Ovary (tissue), 9 donors: ENCODE data around the gene PARP16. TPM values are rescaled to one million over a fixed set of nuclear protein-coding genes. Genes with fewer than 3 reads are reported as not detected.

Source experiments
- DNase-seq, 5 donors: peaks; one replicate each; pipeline ENCODE4 v3.0.0-alpha.2; 2019 to 2020
- H3K27ac ChIP-seq, 2 donors: fragments of 200-600 bp; one replicate each; pipeline versions ENCODE4 v1.5.1 to v1.8.0; 2019 to 2022
- H3K27me3 ChIP-seq: fragments of 200-600 bp; one replicate; pipeline ENCODE4 v1.8.0; 2022
- H3K36me3 ChIP-seq: fragments of 200-600 bp; sonication (generic); one replicate; pipeline ENCODE4 v1.5.1; 2019
- H3K4me1 ChIP-seq: one replicate; pipeline ENCODE4 v1.8.1; 2013; ENCODE audit warnings: mild to moderate bottlenecking, moderate library complexity; ENCODE audit not compliant: insufficient read depth
- H3K4me3 ChIP-seq: fragments of 200-600 bp; sonication (generic); one replicate; pipeline ENCODE4 v1.5.1; 2017
- H3K9me3 ChIP-seq, 2 donors: fragments of 200-600 bp in 1 of 2; sonication (generic) in 1 of 2; one replicate each; pipeline versions ENCODE4 v1.5.1 to v1.8.1; 2013 to 2019; ENCODE audit warnings: mild to moderate bottlenecking in 1 of 2, moderate library complexity in 1 of 2
- EP300 ChIP-seq: sonication (generic); formaldehyde crosslinking; IDR thresholded peaks from one replicate; pipeline ENCODE4 v1.6.1; 2017; ENCODE audit warnings: antibody characterized with exemption
- POLR2A ChIP-seq: fragments of 450-650 bp; IDR thresholded peaks from one replicate; pipeline ENCODE4 v1.6.1; 2017; ENCODE audit warnings: antibody characterized with exemption, mild to moderate bottlenecking, moderate library complexity
- WGBS, 3 donors: extraction: QIAGEN DNeasy Blood & Tissue Kit in 1 of 3; methylation state at CpG; one replicate each; pipeline versions ENCODE4 v1.1.5 to v1.1.7; 2013 to 2017; 5-methylcytosine and 5-hydroxymethylcytosine counted together
- intact Hi-C, 4 donors: fragments of 100-400 bp; cut with DNase I; formaldehyde crosslinking; loops; one replicate each; pipeline versions ENCODE4 v1.11.0 to v1.15.1; 2022 to 2023
- polyA plus RNA-seq, 2 donors: library from polyadenylated mRNA; stranded (reverse); fragments of 200-250 nt in 1 of 2; fragments of 350-450 nt in 1 of 2; fragmentation: Illumina TruSeq in 1 of 2; extraction: RNeasy Lipid Tissue Mini Kit (QIAGEN cat#74804) in 1 of 2; gene quantifications; one replicate each; pipeline ENCODE4 v1.2.3, GENCODE V29; 2013 to 2014
- total RNA-seq, 7 donors: library from RNA; depleted of rRNA in 2 of 7; stranded (reverse); fragments of >200 nt in 2 of 7; fragmentation: NEBNext Ultra II Directional in 3 of 7; extraction: Animal tissue kit (Norgen Biotek cat#: 25700) in 3 of 7; gene quantifications; one replicate each; pipeline versions ENCODE4 v1.1.0 to v1.2.4, GENCODE V29; 2016 to 2023
- TF ChIP-seq, protein P1 (sequence below), 3 donors: fragments of 450-650 bp in 2 of 3; fragments of 200-600 bp in 1 of 3; IDR thresholded peaks; one replicate each; pipeline versions ENCODE4 v1.5.1 to v1.8.0; 2016 to 2022; ENCODE audit warnings: antibody characterized with exemption in 3 of 3, mild to moderate bottlenecking in 1 of 3
- donor health status: DM: no; HTN: no; CAD: no; lungs with moderate emphysema.
- donor health status: DM: no; HTN: no; CAD: no.
- donor health status: Bipolar disorder and iron deficiency.
- donor health status: DM: yes; HTN: yes; CAD: no.
- donor health status: DM: no; HTN: no; CAD: no.
- donor health status: DM: yes; HTN: yes; CAD: no.

The PARP16 gene
- total and polyA plus RNA-seq, 9 donors, result 8.8 to 20.2 (median 13.4) TPM

DNA sequence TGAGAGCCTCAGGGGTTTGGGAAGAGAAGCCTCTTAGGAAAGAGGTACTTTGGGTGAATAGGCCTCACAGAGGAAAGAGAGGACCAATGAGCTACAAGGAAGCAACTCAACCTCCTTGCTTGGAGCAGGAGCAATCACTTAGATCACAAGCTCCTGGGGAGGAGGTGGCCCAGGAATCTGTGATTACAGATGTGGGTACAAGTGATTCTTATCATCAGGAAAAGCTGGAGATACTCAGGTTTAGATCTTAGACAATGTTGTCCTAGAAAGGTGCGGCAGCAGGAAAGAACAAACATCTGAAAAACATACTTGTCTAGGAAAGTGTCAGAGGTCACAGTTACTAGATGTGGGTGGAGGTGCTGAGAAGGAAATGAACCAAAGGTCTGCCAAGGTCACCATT, 8.2 kb downstream of the PARP16 start:
- WGBS, 3 donors, result 84 to 94% (median 92%) methylated on average over 1 of the region's 1 CpG
- Histone ChIP-seq H3K4me1 (no peaks in the 10 kb centered on the region), H3K4me3 (no peak overlapping the region), H3K27ac (no peak overlapping the region), H3K9me3 (no peaks in the 10 kb centered on the region), H3K27me3 (no peaks in the 10 kb centered on the region), H3K36me3 (no peaks in the 10 kb centered on the region)
- DNase-seq, result no peak
- TF ChIP-seq, protein P1, sequence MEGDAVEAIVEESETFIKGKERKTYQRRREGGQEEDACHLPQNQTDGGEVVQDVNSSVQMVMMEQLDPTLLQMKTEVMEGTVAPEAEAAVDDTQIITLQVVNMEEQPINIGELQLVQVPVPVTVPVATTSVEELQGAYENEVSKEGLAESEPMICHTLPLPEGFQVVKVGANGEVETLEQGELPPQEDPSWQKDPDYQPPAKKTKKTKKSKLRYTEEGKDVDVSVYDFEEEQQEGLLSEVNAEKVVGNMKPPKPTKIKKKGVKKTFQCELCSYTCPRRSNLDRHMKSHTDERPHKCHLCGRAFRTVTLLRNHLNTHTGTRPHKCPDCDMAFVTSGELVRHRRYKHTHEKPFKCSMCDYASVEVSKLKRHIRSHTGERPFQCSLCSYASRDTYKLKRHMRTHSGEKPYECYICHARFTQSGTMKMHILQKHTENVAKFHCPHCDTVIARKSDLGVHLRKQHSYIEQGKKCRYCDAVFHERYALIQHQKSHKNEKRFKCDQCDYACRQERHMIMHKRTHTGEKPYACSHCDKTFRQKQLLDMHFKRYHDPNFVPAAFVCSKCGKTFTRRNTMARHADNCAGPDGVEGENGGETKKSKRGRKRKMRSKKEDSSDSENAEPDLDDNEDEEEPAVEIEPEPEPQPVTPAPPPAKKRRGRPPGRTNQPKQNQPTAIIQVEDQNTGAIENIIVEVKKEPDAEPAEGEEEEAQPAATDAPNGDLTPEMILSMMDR (IDR thresholded peaks at IDR 0.05), result no peak
- TF ChIP-seq EP300 (no peak), POLR2A (no peak)
- intact Hi-C loops, result loop anchor here in 1 of 4 donors (10.0 kb wide), 1 partner anchor 224 kb away; no protein-coding TSS in a partner anchor

DNA sequence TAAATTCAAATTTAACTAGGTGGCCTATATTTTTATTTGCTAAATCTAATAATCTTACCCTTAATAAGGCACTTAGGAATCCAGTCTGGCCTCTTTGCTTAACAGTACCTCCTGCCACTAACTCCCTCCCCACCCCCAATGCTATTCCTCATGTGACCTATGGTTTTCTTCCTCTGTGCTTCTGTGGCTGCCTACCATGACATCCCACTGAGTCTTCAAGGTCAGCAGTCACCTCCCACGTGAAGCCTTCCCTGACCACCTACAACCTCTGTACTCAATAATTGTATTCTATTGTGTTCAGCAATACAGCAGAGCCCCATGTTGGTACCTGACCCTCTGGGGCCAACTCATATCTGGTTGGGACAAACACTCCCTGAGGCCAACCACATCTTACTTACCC, 9.7 kb downstream of the PARP16 start:
- intact Hi-C loops, result loop anchor here in 1 of 4 donors (10.0 kb wide), 1 partner anchor 222 kb away; no protein-coding TSS in a partner anchor

DNA sequence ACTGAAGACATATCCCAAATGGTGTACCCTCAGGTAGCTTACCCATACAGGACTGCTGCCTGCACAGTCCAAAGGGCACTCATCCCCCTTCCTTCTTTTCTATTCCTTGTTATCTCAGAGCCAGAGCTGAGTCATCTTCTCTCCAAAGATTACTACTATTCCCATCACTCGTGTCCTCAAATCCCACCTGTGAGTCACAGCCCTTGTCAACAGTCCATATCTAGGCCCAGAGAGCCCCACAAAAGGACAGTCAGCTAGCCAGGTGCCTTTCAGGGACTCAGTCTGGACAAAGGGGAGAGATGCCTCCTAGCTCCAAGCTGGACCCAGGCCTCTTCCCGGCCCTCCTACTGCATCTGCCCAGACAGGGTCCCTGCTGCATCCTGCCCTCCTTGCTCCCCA, 11.0 kb downstream of the PARP16 start:
- H3K36me3 ChIP-seq, result no peaks in the 10 kb centered on the region
- no peak overlapping the region for H3K27ac ChIP-seq
- H3K4me1 ChIP-seq, result no peaks in the 10 kb centered on the region
- H3K27me3 ChIP-seq, result no peaks in the 10 kb centered on the region
- no peak for DNase-seq
- H3K9me3 ChIP-seq, result no peaks in the 10 kb centered on the region
- intact Hi-C loops, result loop anchor here in 1 of 4 donors (10.0 kb wide), 1 partner anchor 221 kb away; no protein-coding TSS in a partner anchor
- TF ChIP-seq POLR2A, result no peak
- 52 to 55% (median 53%) methylated on average over 2 of the region's 2 CpGs for WGBS, 3 donors
- H3K4me3 ChIP-seq, result no peak overlapping the region

More for the DNA sequence above, 9.7 kb downstream of the PARP16 start:
- H3K27ac ChIP-seq, result no peak overlapping the region
- WGBS, 3 donors, result 28 to 56% (median 33%) methylated on average over 1 of the region's 1 CpG
- no peak for DNase-seq
- no peaks in the 10 kb centered on the region for H3K36me3 ChIP-seq
- H3K4me3 ChIP-seq, result no peak overlapping the region
- no peaks in the 10 kb centered on the region for H3K27me3 ChIP-seq
- H3K9me3 ChIP-seq, result no peaks in the 10 kb centered on the region
- no peak for TF ChIP-seq POLR2A
- no peak for TF ChIP-seq EP300
- TF ChIP-seq, protein P1 (IDR thresholded peaks at IDR 0.05), result no peak
- H3K4me1 ChIP-seq, result no peaks in the 10 kb centered on the region

DNA sequence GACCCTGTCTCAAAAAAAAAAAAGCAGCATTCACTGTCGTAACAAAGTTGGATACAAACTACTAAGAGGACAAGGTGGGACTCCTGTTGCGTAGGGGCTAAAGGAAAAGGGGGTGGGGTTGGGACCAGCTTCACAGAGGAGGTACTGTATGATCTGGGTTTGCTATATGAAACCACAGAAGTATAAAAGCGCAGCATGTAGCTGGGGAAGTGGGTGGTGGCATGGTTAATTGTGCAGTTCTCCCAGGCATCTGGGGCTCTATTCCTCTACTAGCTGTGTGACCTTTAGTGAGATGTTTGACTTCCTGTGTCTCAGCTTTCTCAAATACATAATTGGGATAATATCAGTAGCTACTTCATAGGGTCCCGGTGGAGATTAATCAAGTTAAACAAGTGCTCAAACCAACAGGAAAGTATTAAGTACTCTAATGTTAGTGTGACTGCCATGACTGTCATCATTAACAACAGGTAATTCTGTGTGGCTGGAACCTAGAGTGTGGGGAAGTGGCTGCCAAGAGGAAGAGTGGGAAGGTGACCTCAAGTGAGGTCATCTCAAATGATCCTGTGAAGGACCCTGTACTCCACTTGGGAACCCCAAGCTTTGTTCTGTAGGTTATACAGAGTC, 11.5 kb downstream of the PARP16 start:
- Histone ChIP-seq H3K4me3 (no peak overlapping the region), H3K36me3 (no peaks in the 10 kb centered on the region), H3K27me3 (no peaks in the 10 kb centered on the region), H3K4me1 (no peaks in the 10 kb centered on the region), H3K9me3 (no peaks in the 10 kb centered on the region), H3K27ac (no peak overlapping the region)
- intact Hi-C loops, result loop anchor here in 1 of 4 donors (10.0 kb wide), 1 partner anchor 220 kb away; no protein-coding TSS in a partner anchor
- WGBS, 3 donors, result 88 to 89% (median 88%) methylated on average over 4 of the region's 4 CpGs
- no peak for TF ChIP-seq POLR2A
- no peak for TF ChIP-seq EP300
- TF ChIP-seq, protein P1 (IDR thresholded peaks at IDR 0.05), result no peak
- no peak for DNase-seq
